NT2/D1 (cell line): ENCODE data around the gene CCDC24.

Experiments used
- SUZ12 ChIP-seq: IDR thresholded peaks from 2 replicates; pipeline ENCODE4 v1.6.1; 2011; ENCODE audit not compliant: insufficient read length, insufficient read depth; ENCODE audit errors: extremely low read depth
- YY1 ChIP-seq: IDR thresholded peaks from 2 replicates; pipeline ENCODE4 v1.6.1; 2011; ENCODE audit not compliant: insufficient read length, insufficient read depth

GRCh38 chr1:43970911-43971310 lies 20.5 kb upstream of the CCDC24 start:
- no peak for TF ChIP-seq SUZ12
- no peak for TF ChIP-seq YY1
